ENCODE measurements around the gene STRIP1.

- TF ChIP-seq FOS (IDR thresholded peaks at IDR 0.05; ENCODE audit: borderline replicate concordance, insufficient read depth, low read length), result no peak
- TF ChIP-seq POLR2AphosphoS5 (IDR thresholded peaks at IDR 0.05; ENCODE audit: insufficient read depth, low read depth, low read length), result no peak
- TF ChIP-seq, protein P1, sequence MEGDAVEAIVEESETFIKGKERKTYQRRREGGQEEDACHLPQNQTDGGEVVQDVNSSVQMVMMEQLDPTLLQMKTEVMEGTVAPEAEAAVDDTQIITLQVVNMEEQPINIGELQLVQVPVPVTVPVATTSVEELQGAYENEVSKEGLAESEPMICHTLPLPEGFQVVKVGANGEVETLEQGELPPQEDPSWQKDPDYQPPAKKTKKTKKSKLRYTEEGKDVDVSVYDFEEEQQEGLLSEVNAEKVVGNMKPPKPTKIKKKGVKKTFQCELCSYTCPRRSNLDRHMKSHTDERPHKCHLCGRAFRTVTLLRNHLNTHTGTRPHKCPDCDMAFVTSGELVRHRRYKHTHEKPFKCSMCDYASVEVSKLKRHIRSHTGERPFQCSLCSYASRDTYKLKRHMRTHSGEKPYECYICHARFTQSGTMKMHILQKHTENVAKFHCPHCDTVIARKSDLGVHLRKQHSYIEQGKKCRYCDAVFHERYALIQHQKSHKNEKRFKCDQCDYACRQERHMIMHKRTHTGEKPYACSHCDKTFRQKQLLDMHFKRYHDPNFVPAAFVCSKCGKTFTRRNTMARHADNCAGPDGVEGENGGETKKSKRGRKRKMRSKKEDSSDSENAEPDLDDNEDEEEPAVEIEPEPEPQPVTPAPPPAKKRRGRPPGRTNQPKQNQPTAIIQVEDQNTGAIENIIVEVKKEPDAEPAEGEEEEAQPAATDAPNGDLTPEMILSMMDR (IDR thresholded peaks at IDR 0.05; ENCODE audit: extremely low read depth in 1 of 2, insufficient read depth in 1 of 2, low read depth in 1 of 2, low read length in 2 of 2), result no peak
- no peak for TF ChIP-seq POLR2A (IDR thresholded peaks at IDR 0.05; ENCODE audit: low read depth, low read length)
- TF ChIP-seq MAX (IDR thresholded peaks at IDR 0.05; ENCODE audit: insufficient read depth, insufficient read length), result no peak
- no peak for TF ChIP-seq EZH2 (IDR thresholded peaks at IDR 0.05; ENCODE audit: borderline replicate concordance, low read depth, low read length, severe bottlenecking)
- no peak for TF ChIP-seq GATA2 (IDR thresholded peaks at IDR 0.05; ENCODE audit: insufficient read depth, insufficient read length, low read depth, low read length)
- no peak for TF ChIP-seq MYC (IDR thresholded peaks at IDR 0.05; ENCODE audit: low read depth, low read length)
Observed at GRCh38 chr1:110056285-110056683, 21.9 kb downstream of the STRIP1 start.

Measured in endothelial cell of umbilical vein (primary cell).